Lung (tissue), 12 donors: ENCODE results near the gene CSNK2B. TPM values are rescaled to one million over a fixed set of nuclear protein-coding genes. Genes with fewer than 3 reads are reported as not detected.

Source experiments
- ATAC-seq: fragments of 200-7000 bp; cut with Tn5 transposase; one replicate; pipeline ENCODE4 v1.9.1; 2020; ENCODE audit warnings: moderate number of reproducible peaks; ENCODE audit not compliant: insufficient read depth, low FRiP score
- DNase-seq, 3 donors: peaks; one replicate each; pipeline ENCODE4 v3.0.0-alpha.2; 2013 to 2017
- H3K27ac ChIP-seq, 2 donors: one replicate each; pipeline ENCODE4 v1.5.1; 2013; ENCODE audit warnings: mild to moderate bottlenecking in 2 of 2, moderate library complexity in 2 of 2, control low read depth in 1 of 2, inconsistent platforms in 1 of 2, low read depth in 1 of 2, low read length in 1 of 2
- H3K27me3 ChIP-seq, 3 donors: one replicate each; pipeline ENCODE4 v1.5.1; 2013; ENCODE audit warnings: low read length in 2 of 3; ENCODE audit not compliant: control insufficient read depth in 3 of 3, insufficient read depth in 3 of 3
- H3K36me3 ChIP-seq, 4 donors: one replicate each; pipeline ENCODE4 v1.5.1; 2013; ENCODE audit warnings: low read length in 4 of 4, mild to moderate bottlenecking in 1 of 4, moderate library complexity in 1 of 4; ENCODE audit not compliant: control insufficient read depth in 4 of 4, insufficient read depth in 4 of 4
- H3K4me1 ChIP-seq, 5 donors: one replicate each; pipeline ENCODE4 v1.5.1; 2013; ENCODE audit warnings: low read length in 5 of 5, mild to moderate bottlenecking in 2 of 5, moderate library complexity in 1 of 5; ENCODE audit not compliant: control insufficient read depth in 5 of 5, insufficient read depth in 5 of 5
- H3K4me3 ChIP-seq: one replicate; pipeline ENCODE4 v1.5.1; 2013; ENCODE audit warnings: mild to moderate bottlenecking, control low read depth, moderate library complexity
- H3K9ac ChIP-seq, 2 donors: one replicate each; pipeline ENCODE4 v1.5.1; 2013; ENCODE audit warnings: low read length in 2 of 2, control low read depth in 1 of 2; ENCODE audit not compliant: insufficient read depth in 1 of 2
- H3K9me3 ChIP-seq, 4 donors: one replicate each; pipeline ENCODE4 v1.5.1; 2013; ENCODE audit warnings: low read length in 3 of 4, mild to moderate bottlenecking in 1 of 4, moderate library complexity in 1 of 4; ENCODE audit not compliant: control insufficient read depth in 4 of 4, insufficient read depth in 3 of 4
- WGBS, 2 donors: extraction: QIAGEN DNeasy Blood & Tissue Kit; methylation state at CpG; one replicate each; pipeline ENCODE4 v1.1.7; 2013; 5-methylcytosine and 5-hydroxymethylcytosine counted together
- polyA plus RNA-seq, 2 donors: library from polyadenylated mRNA; stranded (reverse); fragments of 200-250 nt; gene quantifications; one replicate each; pipeline ENCODE4 v1.2.1, GENCODE V29; 2013
- total RNA-seq, 2 donors: library from RNA; depleted of rRNA in 1 of 2; stranded (reverse); fragments of >200 nt in 1 of 2; gene quantifications; one replicate each; pipeline ENCODE4 v1.2.1, GENCODE V29; 2014 to 2021
- TF ChIP-seq, protein P1 (sequence below): IDR thresholded peaks from 2 replicates; pipeline ENCODE4 v1.5.1; 2012; ENCODE audit warnings: mild to moderate bottlenecking; ENCODE audit errors: control extremely low read depth, extremely low read depth
- donor health status: control.
- donor health status: control.
- donor health status: Bipolar disorder and iron deficiency.
- donor health status: healthy.
- donor health status: DM: yes; HTN: yes; CAD: no.

The CSNK2B gene
- total and polyA plus RNA-seq, 4 donors = 114 to 154 (median 137) TPM

DNA sequence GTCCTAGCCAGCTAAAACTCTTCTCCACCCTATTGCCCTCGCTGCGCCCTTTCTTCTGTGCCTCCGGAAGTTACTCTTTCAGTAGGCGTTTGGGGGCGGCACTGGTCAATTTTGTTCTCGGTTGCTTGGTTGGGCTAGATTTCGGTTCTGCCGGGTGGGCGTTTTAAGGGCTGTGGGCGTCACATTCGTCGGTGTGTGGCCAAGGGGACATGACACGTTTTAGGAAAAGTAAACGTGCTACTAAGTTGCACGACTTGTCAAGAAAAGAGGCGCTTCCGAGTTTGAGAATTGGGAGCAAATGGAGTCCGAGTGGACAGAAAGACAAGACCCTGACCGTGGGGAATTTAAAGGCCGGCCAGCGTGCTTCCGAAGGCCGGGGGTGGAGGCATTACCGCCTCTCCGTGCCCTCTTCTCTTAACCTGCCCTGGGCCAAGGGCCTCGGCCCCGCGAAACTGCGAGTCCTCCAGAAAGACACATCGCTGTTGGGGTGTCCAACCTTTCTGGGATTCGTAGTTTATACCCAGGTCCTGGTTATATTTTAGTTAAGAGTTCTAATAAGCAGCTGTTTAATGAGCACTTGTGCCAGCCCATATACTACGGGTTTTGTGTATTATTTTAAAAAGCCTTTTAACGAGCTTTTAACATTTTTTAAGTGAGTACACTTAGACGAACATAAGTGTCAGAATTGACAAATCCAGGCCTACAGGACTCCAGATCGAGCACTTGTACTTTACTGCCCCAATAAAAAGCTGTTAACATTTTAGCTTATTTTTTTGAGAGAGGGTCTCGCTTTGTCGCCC, 12.8 kb upstream of the CSNK2B start:
- ATAC-seq (peak; percentile 87), DNase-seq (peak in 1 of 3 donors; percentile 95)
- TF ChIP-seq, protein P1, sequence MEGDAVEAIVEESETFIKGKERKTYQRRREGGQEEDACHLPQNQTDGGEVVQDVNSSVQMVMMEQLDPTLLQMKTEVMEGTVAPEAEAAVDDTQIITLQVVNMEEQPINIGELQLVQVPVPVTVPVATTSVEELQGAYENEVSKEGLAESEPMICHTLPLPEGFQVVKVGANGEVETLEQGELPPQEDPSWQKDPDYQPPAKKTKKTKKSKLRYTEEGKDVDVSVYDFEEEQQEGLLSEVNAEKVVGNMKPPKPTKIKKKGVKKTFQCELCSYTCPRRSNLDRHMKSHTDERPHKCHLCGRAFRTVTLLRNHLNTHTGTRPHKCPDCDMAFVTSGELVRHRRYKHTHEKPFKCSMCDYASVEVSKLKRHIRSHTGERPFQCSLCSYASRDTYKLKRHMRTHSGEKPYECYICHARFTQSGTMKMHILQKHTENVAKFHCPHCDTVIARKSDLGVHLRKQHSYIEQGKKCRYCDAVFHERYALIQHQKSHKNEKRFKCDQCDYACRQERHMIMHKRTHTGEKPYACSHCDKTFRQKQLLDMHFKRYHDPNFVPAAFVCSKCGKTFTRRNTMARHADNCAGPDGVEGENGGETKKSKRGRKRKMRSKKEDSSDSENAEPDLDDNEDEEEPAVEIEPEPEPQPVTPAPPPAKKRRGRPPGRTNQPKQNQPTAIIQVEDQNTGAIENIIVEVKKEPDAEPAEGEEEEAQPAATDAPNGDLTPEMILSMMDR = no peak
- peak overlapping the region; percentile 93 to 98 for H3K27ac ChIP-seq
- H3K9me3 ChIP-seq = no peaks in the 10 kb centered on the region
- 7 to 8% methylated on average over 37 of the region's 37 CpGs for WGBS, 2 donors
- H3K27me3 ChIP-seq = no peaks in the 10 kb centered on the region
- H3K9ac ChIP-seq = peak overlapping the region; percentile 72 to 96
- H3K4me1 ChIP-seq = peaks cover 4 to 21% (median 7%) of the 10 kb centered on the region in 5 donors
- peak overlapping the region; percentile 53 for H3K4me3 ChIP-seq
- peaks cover 17 to 27% (median 22%) of the 10 kb centered on the region in 4 donors for H3K36me3 ChIP-seq

DNA sequence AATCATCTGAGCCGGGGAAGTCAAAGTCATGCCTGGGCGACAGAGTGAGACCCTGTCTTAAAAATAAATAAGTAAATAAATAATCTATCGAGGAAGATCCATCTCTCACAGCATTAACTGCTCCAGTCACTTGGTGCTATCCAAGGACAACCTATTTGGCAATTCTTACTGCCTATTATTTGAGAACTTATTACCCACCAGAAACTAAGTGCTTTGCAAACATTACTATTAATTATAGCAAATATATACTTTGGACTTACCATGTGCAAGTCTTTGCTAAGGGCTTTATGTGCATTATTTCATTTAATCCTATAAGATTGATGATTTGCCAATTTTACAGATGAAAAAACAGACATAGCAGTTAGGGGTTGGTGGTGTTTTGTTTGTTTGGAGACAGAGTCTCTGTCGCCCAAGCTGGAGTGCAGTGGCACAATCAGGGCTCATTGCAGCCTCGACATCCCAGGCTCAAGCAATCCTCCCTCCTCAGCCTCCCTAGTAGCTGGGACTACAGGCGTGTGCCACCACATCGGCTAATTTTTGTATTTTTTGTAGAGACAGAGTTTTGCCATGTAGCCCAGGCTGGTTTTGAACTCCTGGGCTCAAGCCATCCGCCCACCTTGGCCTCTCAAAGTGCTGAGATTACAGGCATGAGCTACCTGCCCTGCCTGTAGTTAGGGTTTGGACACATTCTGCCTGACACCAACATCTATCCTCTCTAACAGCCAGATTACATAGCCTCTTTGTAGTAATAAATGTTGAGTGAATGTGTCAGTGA, 11.1 kb upstream of the CSNK2B start:
- TF ChIP-seq, protein P1 = no peak
- ATAC-seq = no peak
- no peaks in the 10 kb centered on the region for H3K9me3 ChIP-seq
- H3K9ac ChIP-seq = no peak overlapping the region
- no peak overlapping the region for H3K4me3 ChIP-seq
- no peak for DNase-seq
- H3K27me3 ChIP-seq = no peaks in the 10 kb centered on the region
- H3K36me3 ChIP-seq = peaks cover 3 to 18% (median 7%) of the 10 kb centered on the region in 4 donors
- no peak overlapping the region for H3K27ac ChIP-seq
- WGBS, 2 donors = 94 to 95% methylated on average over 8 of the region's 8 CpGs
- H3K4me1 ChIP-seq = peaks cover 4 to 37% (median 14%) of the 10 kb centered on the region in 5 donors

DNA sequence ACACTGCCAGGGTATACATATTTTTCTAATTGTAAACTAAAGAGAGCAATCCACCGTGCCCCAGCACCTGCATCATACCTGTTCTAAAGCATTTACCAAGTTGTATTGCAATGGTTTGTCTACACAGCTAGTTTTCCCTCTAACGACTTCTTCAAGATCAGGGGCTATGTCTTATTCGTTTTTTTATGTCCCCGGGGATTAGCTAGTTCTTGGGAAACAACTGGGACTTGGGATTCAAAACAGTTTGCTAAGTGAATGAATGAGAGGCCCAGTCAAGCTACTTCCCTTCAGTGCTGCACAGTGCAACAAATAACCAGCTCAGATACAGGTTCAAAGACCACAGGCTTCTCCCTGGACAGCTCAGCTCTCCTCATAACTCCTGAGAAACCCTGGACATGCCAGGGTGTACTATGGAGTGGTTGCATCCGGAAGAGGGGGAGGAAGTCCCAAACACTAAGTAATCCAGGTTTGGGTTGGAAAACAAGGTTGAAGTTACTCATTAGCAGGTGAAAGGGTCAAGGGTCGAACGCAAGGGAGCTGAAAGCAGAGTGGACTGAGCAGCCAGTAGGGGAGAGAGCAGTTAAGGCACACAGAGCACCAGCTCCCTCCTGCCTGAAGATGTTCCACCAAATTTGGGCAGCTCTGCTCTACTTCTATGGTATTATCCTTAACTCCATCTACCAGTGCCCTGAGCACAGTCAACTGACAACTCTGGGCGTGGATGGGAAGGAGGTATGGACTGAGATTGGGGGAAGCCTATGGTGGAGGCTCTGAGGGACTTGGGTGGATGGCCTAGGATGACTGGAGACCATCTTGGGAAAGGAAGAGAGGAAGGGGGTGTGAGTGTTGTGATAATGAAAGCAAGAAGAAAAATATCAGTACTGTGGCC, 10.3 kb upstream of the CSNK2B start, which contains the start of gene APOM:
APOM (plus strand) TSS at position 546 of the 889 bp plus-strand sequence; CDS start at position 619, 73 bp downstream.
- Histone ChIP-seq H3K4me3 (no peak within 1 kb of the TSS), H3K9me3 (no peaks in the 10 kb centered on the region), H3K4me1 (peaks cover 4 to 42% (median 15%) of the 10 kb centered on the region in 5 donors), H3K27ac (no peak within 1 kb of the TSS), H3K9ac (no peak within 1 kb of the TSS), H3K36me3 (peaks cover 3 to 18% (median 6%) of the 10 kb centered on the region in 4 donors), H3K27me3 (no peaks in the 10 kb centered on the region)
- 88 to 93% methylated on average over 8 of the region's 8 CpGs for WGBS, 2 donors
- TF ChIP-seq, protein P1 = no peak
- DNase-seq (no peak), ATAC-seq (no peak)
